IPS-18a (cell line): ENCODE results near the gene LTN1.
"Not testable (repeated sequence)": the region's sequence is repeated elsewhere in the genome, so short reads cannot be mapped to it uniquely, and the experiment has no call there.

ENCODE experiments used
- H3K27ac ChIP-seq: one replicate; pipeline ENCODE4 v1.5.1; 2013; ENCODE audit warnings: low read length
- H3K27me3 ChIP-seq: one replicate; pipeline ENCODE4 v1.6.1; 2013; ENCODE audit warnings: mild to moderate bottlenecking, low read length; ENCODE audit not compliant: control insufficient read depth, insufficient read depth
- H3K36me3 ChIP-seq: one replicate; pipeline ENCODE4 v1.6.1; 2013; ENCODE audit warnings: low read depth, low read length; ENCODE audit not compliant: control insufficient read depth
- H3K4me1 ChIP-seq: one replicate; pipeline ENCODE4 v1.6.1; 2013; ENCODE audit warnings: low read depth, low read length; ENCODE audit not compliant: control insufficient read depth
- H3K4me3 ChIP-seq: one replicate; pipeline ENCODE4 v1.5.1; 2013; ENCODE audit warnings: low read length
- H3K9ac ChIP-seq: one replicate; pipeline ENCODE4 v1.6.1; 2013; ENCODE audit warnings: mild to moderate bottlenecking, low read length, moderate library complexity
- H3K9me3 ChIP-seq: one replicate; pipeline ENCODE4 v1.6.1; 2013; ENCODE audit warnings: low read depth, low read length; ENCODE audit not compliant: control insufficient read depth

Gene LTN1

DNA sequence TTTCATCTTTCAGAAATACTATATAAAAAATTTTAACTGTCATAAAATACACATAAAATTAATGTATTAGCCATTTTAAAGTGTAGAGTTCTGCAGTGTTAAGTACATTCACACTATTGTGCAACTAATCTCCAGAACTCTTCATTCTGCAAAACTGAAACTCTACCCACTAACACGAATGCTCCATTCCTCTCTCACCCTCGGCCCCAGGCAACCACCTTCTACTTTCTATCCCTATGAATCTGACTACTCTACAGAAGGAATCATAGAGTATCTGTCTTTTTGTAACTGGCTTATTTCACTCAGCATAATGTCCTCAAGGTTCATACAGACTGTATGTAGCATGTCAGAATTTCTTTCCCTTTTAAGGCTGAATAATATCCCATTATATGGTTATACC lies 43.4 kb downstream of the LTN1 start:
- no peak overlapping the region for H3K27ac ChIP-seq
- no peaks in the 10 kb centered on the region for H3K27me3 ChIP-seq
- no peak overlapping the region for H3K9ac ChIP-seq
- H3K9me3 ChIP-seq: no peaks in the 10 kb centered on the region
- H3K4me3 ChIP-seq: no peak overlapping the region
- no peaks in the 10 kb centered on the region for H3K4me1 ChIP-seq
- peaks cover 41% of the 10 kb centered on the region for H3K36me3 ChIP-seq

DNA sequence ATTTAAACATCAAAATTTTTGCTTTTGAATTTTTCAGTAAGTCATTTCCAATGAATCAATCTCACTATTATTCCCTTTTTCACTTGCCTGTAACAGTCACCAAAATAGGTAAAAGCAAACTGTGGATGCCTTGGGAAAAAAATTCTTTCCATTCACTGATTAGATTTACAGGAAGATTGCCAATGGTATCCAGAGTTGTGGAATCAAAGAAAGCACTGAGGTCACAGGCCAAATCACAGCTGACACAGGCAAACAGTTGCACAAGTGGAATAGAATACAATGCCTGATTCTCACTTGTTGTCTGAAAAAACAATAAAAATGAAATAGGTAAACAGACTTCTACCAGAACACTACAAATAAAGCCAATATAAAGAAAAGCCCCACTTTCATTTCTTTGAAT lies 48.4 kb downstream of the LTN1 start:
- Histone ChIP-seq H3K4me1 (no peaks in the 10 kb centered on the region), H3K27ac (no peak overlapping the region), H3K4me3 (no peak overlapping the region), H3K36me3 (peaks cover 42% of the 10 kb centered on the region), H3K9me3 (no peaks in the 10 kb centered on the region), H3K27me3 (no peaks in the 10 kb centered on the region), H3K9ac (no peak overlapping the region)

GRCh38 chr21:28943631-28944030 lies 49.0 kb downstream of the LTN1 start:
- H3K9me3 ChIP-seq: no peaks in the 10 kb centered on the region
- H3K36me3 ChIP-seq: peaks cover 46% of the 10 kb centered on the region
- no peaks in the 10 kb centered on the region for H3K27me3 ChIP-seq
- no peak overlapping the region for H3K4me3 ChIP-seq
- H3K9ac ChIP-seq: no peak overlapping the region
- H3K27ac ChIP-seq: no peak overlapping the region
- H3K4me1 ChIP-seq: no peaks in the 10 kb centered on the region

DNA sequence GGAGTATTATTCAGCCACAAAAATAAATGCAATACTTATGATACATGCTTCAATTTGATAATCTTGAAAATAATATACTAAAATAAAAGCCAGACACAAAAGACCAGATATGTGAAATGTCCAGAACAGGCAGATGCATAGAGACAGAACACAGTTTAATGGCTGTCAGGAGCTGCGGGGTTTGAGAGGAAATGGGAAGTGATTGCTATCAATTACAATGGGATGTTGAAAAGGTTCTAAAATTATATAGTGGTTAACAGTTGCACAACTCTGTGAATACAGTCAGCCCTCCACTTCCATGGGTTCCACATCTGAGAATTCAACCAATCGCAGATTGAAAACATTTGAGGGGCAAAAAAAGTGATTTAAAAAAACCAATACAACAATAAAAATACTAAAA lies 54.0 kb downstream of the LTN1 start:
- peaks cover 36% of the 10 kb centered on the region for H3K36me3 ChIP-seq
- H3K9ac ChIP-seq: no peak overlapping the region
- H3K27me3 ChIP-seq: no peaks in the 10 kb centered on the region
- no peaks in the 10 kb centered on the region for H3K9me3 ChIP-seq
- no peak overlapping the region for H3K4me3 ChIP-seq
- no peaks in the 10 kb centered on the region for H3K4me1 ChIP-seq
- no peak overlapping the region for H3K27ac ChIP-seq

GRCh38 chr21:28937737-28938136 lies 54.9 kb downstream of the LTN1 start:
- Histone ChIP-seq H3K9ac (no peak overlapping the region), H3K4me1 (no peaks in the 10 kb centered on the region), H3K4me3 (no peak overlapping the region), H3K36me3 (peaks cover 31% of the 10 kb centered on the region), H3K9me3 (no peaks in the 10 kb centered on the region), H3K27ac (no peak overlapping the region), H3K27me3 (no peaks in the 10 kb centered on the region)

- no peak overlapping the region for H3K27ac ChIP-seq
- H3K27me3 ChIP-seq: no peaks in the 10 kb centered on the region
- H3K9ac ChIP-seq: no peak overlapping the region
- no peak overlapping the region for H3K4me3 ChIP-seq
- H3K9me3 ChIP-seq: no peaks in the 10 kb centered on the region
- no peaks in the 10 kb centered on the region for H3K4me1 ChIP-seq
- peaks cover 23% of the 10 kb centered on the region for H3K36me3 ChIP-seq
Observed at GRCh38 chr21:28936721-28937120, 56.0 kb downstream of the LTN1 start.

DNA sequence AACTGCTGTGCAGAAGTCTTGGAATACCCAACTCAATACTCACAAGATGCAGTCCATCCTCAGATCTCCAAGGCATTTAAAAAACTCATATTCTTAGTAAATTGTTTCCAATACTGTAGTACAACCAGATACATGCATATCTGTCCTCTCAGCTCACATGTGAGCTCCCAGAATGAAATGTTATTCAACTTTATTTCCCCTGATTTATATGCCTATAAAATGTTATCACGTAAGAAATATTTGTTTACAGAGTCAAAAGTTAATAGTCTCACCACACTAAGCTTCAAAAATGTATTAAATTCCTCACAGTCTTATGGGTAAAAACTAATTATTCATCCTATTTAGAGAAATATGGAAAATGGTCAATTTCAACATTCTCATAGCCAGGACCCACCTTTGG lies 56.6 kb downstream of the LTN1 start:
- no peak overlapping the region for H3K27ac ChIP-seq
- H3K36me3 ChIP-seq: peaks cover 26% of the 10 kb centered on the region
- H3K9ac ChIP-seq: no peak overlapping the region
- H3K4me3 ChIP-seq: no peak overlapping the region
- no peaks in the 10 kb centered on the region for H3K9me3 ChIP-seq
- H3K4me1 ChIP-seq: no peaks in the 10 kb centered on the region
- no peaks in the 10 kb centered on the region for H3K27me3 ChIP-seq

GRCh38 chr21:28932717-28933116 lies 60.0 kb downstream of the LTN1 start:
- no peak overlapping the region for H3K27ac ChIP-seq
- no peaks in the 10 kb centered on the region for H3K4me1 ChIP-seq
- no peak overlapping the region for H3K4me3 ChIP-seq
- H3K9ac ChIP-seq: no peak overlapping the region
- H3K27me3 ChIP-seq: no peaks in the 10 kb centered on the region
- no peaks in the 10 kb centered on the region for H3K9me3 ChIP-seq
- H3K36me3 ChIP-seq: peaks cover 26% of the 10 kb centered on the region

DNA sequence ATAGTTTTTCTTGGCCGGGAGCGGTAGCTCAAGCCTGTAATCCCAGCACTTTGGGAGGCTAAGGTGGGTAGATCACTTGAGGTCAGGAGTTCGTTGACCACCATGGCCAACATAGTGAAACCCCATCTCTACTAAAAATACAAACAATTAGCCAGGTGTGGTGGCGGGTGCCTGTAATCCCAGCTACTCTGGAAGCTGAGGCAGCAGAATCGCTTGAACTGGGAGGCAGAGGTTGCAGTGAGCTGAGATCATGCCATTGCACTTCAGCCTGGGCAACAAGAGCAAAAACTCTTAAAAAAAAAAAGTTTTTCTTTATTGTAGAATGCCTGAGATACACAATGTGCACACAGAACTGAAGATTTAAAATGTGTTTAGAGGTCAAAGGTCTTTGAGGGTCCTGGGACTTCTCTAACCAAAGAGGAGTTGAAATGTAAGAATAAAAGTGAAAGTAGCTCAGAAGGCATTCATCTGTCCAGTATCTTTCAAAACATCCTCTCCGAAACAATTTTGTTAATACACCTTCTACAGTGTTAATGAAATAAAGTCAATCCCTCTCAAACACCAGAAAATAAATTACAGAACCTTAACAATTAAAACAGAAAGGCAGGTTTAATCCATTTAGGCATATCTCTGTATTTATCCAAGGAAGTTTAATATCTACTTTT lies 60.8 kb downstream of the LTN1 start:
- H3K4me1 ChIP-seq, H3K9ac ChIP-seq, H3K27me3 ChIP-seq, H3K4me3 ChIP-seq, H3K9me3 ChIP-seq, H3K27ac ChIP-seq: not testable (repeated sequence)
- H3K36me3 ChIP-seq: peaks cover 23% of the 10 kb centered on the region

DNA sequence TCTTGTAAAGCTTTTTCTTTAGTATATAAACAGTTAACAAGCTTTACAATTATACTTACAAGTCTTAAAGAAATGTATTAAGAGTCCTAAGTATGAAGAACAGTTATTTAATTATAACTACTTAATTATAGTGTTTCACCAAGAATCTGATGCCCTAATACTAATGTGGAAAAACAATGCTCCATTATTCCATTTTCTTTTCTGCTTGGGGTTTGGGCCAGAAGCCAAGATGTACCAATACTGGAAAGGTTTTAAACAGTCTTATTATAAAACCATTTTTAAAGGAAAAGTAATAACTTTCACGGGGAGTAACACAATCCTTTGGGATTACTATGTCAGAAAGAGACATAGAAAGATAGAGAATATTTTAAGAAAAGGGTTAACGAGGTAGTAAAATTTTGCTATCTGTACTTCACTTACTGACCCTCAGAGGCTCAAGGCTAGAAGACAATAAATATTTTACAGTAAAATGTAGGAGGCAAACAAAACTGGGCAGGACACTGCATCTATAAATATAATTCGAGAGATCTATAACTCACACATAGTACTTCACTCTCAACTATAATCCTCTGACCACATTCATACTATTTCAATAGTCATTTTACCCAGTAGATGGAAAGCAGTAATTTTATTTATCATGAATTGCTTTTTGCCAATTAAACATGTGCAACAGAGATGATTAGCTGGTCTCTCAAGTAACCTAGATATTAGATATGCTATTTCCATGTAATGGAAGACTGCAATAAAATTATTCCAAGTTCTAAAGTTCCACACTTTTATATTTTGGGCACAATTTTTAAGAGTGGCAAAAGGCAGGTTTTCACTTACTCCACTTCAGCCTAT lies 63.9 kb downstream of the LTN1 start:
- H3K36me3 ChIP-seq: peaks cover 11% of the 10 kb centered on the region
- no peaks in the 10 kb centered on the region for H3K27me3 ChIP-seq
- H3K4me1 ChIP-seq: no peaks in the 10 kb centered on the region
- H3K27ac ChIP-seq: no peak overlapping the region
- no peaks in the 10 kb centered on the region for H3K9me3 ChIP-seq
- H3K9ac ChIP-seq: no peak overlapping the region
- no peak overlapping the region for H3K4me3 ChIP-seq

DNA sequence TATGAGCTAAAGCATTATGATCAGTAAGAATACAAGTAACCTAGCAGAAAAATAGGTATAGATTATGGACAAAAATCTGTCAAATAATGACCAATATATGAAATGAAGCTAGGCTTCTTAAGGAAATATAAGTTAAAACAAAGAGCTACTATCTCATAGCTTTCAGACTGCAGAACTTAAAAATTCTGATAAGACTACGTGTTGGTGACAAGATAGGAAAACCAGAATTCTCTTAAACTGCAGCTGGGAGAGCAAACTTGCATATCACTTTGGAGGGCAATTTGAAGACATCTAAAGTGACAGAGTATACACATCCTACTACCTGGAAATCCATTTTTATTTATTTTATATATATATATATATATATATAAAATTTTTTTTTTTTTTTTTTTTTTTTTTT lies 65.5 kb downstream of the LTN1 start:
- peaks cover 11% of the 10 kb centered on the region for H3K36me3 ChIP-seq
- peaks cover 11% of the 10 kb centered on the region for H3K4me1 ChIP-seq
- H3K9ac ChIP-seq: no peak overlapping the region
- H3K4me3 ChIP-seq: no peak overlapping the region
- H3K27ac ChIP-seq: no peak overlapping the region
- H3K9me3 ChIP-seq: no peaks in the 10 kb centered on the region
- H3K27me3 ChIP-seq: no peaks in the 10 kb centered on the region

DNA sequence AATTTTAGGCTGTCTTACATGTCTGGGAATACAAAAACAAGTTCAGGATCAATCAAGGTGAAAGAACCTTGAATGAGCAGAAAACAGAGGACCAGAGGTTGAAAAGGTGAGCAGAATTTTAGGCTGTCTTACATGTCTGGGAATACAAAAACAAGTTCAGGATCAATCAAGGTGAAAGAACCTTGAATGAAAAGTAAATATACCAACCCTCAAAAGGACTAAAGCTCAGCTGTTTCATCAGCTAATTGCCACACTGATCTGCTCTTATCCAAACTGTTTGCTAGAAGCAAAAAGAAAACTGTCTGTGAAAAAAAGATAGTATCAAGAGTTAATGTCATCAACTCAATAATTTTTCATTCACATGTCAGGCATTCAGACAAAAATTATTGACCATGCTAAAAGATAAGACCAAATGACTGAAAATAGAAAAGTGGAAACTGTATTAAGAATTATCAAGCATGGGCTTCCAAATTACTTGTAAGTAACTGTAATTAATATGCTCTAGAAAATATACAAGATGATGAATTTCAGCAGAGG lies 69.2 kb downstream of the LTN1 start:
- no peaks in the 10 kb centered on the region for H3K36me3 ChIP-seq
- no peak overlapping the region for H3K9ac ChIP-seq
- no peaks in the 10 kb centered on the region for H3K9me3 ChIP-seq
- no peaks in the 10 kb centered on the region for H3K27me3 ChIP-seq
- no peak overlapping the region for H3K4me3 ChIP-seq
- H3K4me1 ChIP-seq: peaks cover 13% of the 10 kb centered on the region
- no peak overlapping the region for H3K27ac ChIP-seq
